Measurements from ENCODE around the gene MTR. TPM values are rescaled to one million over a fixed set of nuclear protein-coding genes. Genes with fewer than 3 reads are reported as not detected.

MTR gene
- total RNA-seq, 4 donors from 2014 or later = 42.3 to 55.3 (median 44.7) TPM

DNA sequence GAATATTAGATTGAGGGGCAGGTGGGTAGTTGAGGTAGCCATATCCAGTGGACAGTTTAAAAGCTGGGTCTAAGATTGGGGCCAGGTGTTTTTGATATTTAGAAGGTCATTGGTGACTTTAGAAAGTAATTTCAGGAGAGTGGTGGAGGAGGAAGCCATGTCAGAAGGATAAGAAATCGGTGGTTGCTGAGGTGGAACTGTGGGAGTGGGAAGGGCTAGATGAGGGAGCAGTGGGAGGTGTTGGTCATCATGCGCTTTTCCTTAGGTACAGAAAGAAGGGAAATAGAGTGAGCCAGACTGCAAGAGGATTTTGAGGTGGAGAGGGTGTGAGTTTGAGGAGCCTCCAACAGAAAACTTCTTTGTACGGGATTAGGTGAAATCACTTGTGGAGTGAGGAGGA is 7.2 kb downstream of the MTR start:
- H3K4me3 ChIP-seq = no peak overlapping the region
- H3K9me3 ChIP-seq = no peaks in the 10 kb centered on the region
- H3K4me1 ChIP-seq = peaks cover 0 to 46% (median 5%) of the 10 kb centered on the region in 4 donors
- TF ChIP-seq POLR2A (IDR thresholded peaks at IDR 0.05) (no peak), EP300 (IDR thresholded peaks at IDR 0.05) (no peak)
- TF ChIP-seq, protein P1, sequence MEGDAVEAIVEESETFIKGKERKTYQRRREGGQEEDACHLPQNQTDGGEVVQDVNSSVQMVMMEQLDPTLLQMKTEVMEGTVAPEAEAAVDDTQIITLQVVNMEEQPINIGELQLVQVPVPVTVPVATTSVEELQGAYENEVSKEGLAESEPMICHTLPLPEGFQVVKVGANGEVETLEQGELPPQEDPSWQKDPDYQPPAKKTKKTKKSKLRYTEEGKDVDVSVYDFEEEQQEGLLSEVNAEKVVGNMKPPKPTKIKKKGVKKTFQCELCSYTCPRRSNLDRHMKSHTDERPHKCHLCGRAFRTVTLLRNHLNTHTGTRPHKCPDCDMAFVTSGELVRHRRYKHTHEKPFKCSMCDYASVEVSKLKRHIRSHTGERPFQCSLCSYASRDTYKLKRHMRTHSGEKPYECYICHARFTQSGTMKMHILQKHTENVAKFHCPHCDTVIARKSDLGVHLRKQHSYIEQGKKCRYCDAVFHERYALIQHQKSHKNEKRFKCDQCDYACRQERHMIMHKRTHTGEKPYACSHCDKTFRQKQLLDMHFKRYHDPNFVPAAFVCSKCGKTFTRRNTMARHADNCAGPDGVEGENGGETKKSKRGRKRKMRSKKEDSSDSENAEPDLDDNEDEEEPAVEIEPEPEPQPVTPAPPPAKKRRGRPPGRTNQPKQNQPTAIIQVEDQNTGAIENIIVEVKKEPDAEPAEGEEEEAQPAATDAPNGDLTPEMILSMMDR (IDR thresholded peaks at IDR 0.05) = no peak
- no peaks in the 10 kb centered on the region for H3K27me3 ChIP-seq
- H3K36me3 ChIP-seq = peaks cover 0 to 21% (median 0%) of the 10 kb centered on the region in 3 donors
- H3K27ac ChIP-seq = no peak overlapping the region
- no peak for DNase-seq (ENCODE audit: low spot score in 2 of 2)
- WGBS, 2 donors = 67 to 84% methylated on average over 3 of the region's 3 CpGs

DNA sequence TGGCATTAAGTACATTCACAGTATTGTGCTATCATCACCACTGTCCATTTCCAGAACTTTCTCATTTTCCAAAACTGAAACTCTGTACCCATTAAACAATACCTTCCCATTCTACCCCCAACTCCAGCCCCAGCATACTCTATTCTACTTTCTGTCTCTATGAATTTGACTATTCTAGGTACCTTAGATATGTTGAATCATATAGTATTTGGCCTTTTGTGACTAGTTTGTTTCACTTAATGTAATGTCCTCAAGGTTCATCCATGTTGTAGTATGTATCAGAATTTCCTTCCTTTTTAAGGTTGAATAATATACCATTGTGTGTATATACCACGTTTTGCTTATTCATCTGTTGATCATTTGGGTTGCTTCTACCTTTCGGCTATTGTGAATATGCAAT is 11.5 kb downstream of the MTR start:
- Histone ChIP-seq H3K27ac (no peak overlapping the region), H3K36me3 (peaks cover 0 to 56% (median 0%) of the 10 kb centered on the region in 3 donors), H3K4me3 (no peak overlapping the region), H3K4me1 (peaks cover 0 to 27% (median 0%) of the 10 kb centered on the region in 4 donors), H3K27me3 (no peaks in the 10 kb centered on the region), H3K9me3 (no peaks in the 10 kb centered on the region)
- TF ChIP-seq EP300 (IDR thresholded peaks at IDR 0.05) (no peak), POLR2A (IDR thresholded peaks at IDR 0.05) (no peak)
- TF ChIP-seq, protein P1 (IDR thresholded peaks at IDR 0.05) = no peak
- 87% methylated on average over 2 of the region's 2 CpGs for whole genome bisulfite sequencing, 2 donors
- no peak for DNase-seq (ENCODE audit: low spot score in 2 of 2)

DNA sequence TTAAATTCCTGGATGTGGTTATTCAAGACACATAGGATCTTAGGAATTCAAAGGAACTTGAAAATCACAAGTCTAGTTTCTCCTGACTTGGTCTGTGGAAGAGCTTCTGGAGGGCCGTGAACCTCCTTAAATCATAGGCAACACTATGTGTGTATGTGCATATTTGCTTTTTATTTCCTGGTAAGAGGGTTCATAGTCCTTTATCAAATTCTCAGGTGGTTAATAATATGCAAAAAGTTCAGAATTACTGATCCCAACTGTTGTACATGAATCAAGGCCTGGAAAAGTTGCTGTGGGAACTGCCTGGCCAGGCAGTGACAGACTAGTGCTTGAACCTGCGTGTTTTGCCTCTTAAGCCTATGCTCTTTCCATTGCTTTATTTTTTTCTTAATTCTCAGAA is 12.9 kb downstream of the MTR start:
- Histone ChIP-seq H3K27me3 (no peaks in the 10 kb centered on the region), H3K4me1 (peaks cover 0 to 14% (median 0%) of the 10 kb centered on the region in 4 donors), H3K4me3 (no peak overlapping the region), H3K36me3 (peaks cover 0 to 70% (median 0%) of the 10 kb centered on the region in 3 donors), H3K9me3 (no peaks in the 10 kb centered on the region), H3K27ac (no peak overlapping the region)
- 94 to 97% methylated on average over 2 of the region's 2 CpGs for WGBS, 2 donors
- DNase-seq (ENCODE audit: low spot score in 2 of 2) = no peak
- TF ChIP-seq, protein P1 (IDR thresholded peaks at IDR 0.05) = no peak
- TF ChIP-seq EP300 (IDR thresholded peaks at IDR 0.05) (no peak), POLR2A (IDR thresholded peaks at IDR 0.05) (no peak)

DNA sequence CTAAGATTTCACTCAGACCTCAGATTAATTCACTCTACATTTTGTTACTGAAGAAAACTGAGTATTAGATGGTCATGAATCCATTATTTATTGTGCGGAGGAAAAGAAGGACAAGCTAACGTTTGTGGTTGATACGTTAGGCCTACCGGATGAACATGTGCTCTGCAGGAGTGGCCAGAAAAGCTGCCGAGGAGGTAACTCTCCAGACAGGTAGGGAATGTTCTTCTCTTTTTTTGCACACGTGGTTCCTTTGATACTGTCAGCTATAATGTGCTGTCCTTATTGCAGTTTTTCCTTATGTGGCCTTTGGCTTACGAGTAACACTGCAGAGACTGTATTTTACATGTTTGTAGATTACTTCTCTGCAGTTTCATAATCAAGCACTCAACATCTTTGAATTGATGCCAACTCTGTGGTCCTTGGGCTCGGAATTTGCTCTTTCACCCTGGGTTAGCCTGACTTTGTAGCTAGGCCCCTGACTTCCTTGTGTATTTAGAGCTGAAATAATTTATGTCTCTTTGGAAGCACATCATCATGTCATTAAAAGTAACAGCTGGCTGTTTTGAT is 13.6 kb downstream of the MTR start:
- Histone ChIP-seq H3K9me3 (no peaks in the 10 kb centered on the region), H3K4me1 (peaks cover 0 to 14% (median 0%) of the 10 kb centered on the region in 4 donors), H3K4me3 (no peak overlapping the region), H3K27me3 (no peaks in the 10 kb centered on the region), H3K27ac (no peak overlapping the region), H3K36me3 (peaks cover 0 to 76% (median 0%) of the 10 kb centered on the region in 3 donors)
- WGBS, 2 donors = 52 to 62% methylated on average over 8 of the region's 8 CpGs
- DNase-seq (ENCODE audit: low spot score in 2 of 2) = no peak
- TF ChIP-seq, protein P1 (IDR thresholded peaks at IDR 0.05) = no peak
- TF ChIP-seq POLR2A (IDR thresholded peaks at IDR 0.05) = no peak
- no peak for TF ChIP-seq EP300 (IDR thresholded peaks at IDR 0.05)

DNA sequence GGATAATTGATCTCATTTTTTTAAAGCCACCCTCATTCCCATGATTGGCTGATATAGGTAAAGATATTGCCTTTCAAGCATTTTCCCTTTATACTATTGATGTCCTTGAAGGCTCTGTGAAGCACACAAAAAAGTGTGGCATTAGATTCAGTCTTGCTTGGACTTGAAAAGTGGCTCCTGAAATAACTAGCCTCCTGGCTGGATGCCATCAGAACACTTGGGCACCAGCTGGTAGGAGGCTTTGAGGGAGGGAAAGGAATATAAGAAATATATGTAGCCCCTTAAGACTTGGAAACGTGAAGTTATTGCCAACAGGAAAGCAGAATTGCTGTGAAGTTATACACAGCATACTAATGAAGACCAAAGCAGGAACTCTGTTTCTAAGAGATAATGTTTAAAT is 14.1 kb downstream of the MTR start:
- WGBS, 2 donors = 35 to 41% methylated on average over 1 of the region's 1 CpG
- H3K36me3 ChIP-seq = peaks cover 0 to 76% (median 0%) of the 10 kb centered on the region in 3 donors
- H3K9me3 ChIP-seq = no peaks in the 10 kb centered on the region

More for the DNA sequence above, 14.1 kb downstream of the MTR start:
- H3K4me1 ChIP-seq = peaks cover 0 to 14% (median 0%) of the 10 kb centered on the region in 4 donors
- TF ChIP-seq POLR2A (IDR thresholded peaks at IDR 0.05) (no peak), EP300 (IDR thresholded peaks at IDR 0.05) (no peak)
- TF ChIP-seq, protein P1 (IDR thresholded peaks at IDR 0.05) = no peak
- H3K27me3 ChIP-seq = no peaks in the 10 kb centered on the region
- H3K27ac ChIP-seq = no peak overlapping the region
- no peak overlapping the region for H3K4me3 ChIP-seq
- no peak for DNase-seq (ENCODE audit: low spot score in 2 of 2)

Measured in tibial nerve (tissue), 4 donors.